Amygdala (tissue), 56 donors: Measurements from ENCODE around the gene C1QTNF4.

ENCODE experiments used
- DNase-seq, 56 donors: peaks; one replicate each; lab custom pipeline; 2025; lab: John Stamatoyannopoulos, UW

C1QTNF4 gene

DNA sequence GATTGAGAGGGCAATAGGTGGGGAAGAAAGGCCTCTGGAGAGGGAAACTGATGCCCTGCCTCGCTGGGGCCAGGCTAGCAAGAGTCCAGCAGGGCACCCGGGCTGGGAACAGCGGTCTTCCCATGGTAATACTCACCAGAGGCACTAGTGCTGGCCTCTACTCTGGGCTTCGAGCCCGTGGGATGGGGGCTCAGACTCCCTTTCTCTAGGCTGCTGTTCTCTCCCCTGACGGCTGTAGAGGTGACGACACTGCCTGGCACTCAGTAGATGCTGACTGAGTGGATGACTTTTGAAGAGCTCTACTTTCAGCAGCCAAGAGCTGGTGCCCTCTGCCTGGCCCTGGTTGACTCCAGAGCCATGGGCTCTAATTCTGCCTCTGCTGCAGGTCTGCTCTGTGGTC, 818 bp upstream of the C1QTNF4 start:
- no peak for DNase-seq

DNA sequence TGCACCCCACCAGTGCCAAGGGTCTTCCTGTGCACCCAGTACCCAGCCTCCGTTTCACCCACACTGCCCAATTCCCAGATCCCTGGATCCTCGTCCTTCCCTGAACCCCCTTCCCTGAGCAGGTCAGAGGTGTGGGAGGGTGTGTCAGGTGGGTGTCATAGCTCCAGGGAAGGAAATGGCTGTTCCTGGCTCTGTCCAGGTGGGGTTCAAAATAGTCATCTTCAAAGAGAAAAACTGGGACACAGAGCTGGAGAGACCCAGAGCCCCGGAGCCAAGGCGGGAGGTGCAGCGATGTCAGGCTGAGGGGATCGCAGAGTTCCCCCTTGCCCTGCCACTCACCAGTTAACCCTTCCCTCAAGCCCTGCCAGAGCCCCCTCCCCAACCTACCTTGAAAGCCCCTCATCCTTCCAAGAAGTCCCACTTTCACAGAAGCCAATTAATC, 698 bp downstream of the C1QTNF4 start:
- no peak for DNase-seq

GRCh38 chr11:47592970-47593369, 1.2 kb downstream of the C1QTNF4 start:
- no peak for DNase-seq

GRCh38 chr11:47592251-47592650, 2.0 kb downstream of the C1QTNF4 start:
- DNase-seq: no peak

GRCh38 chr11:47591764-47592163, 2.4 kb downstream of the C1QTNF4 start:
- DNase-seq: no peak

DNA sequence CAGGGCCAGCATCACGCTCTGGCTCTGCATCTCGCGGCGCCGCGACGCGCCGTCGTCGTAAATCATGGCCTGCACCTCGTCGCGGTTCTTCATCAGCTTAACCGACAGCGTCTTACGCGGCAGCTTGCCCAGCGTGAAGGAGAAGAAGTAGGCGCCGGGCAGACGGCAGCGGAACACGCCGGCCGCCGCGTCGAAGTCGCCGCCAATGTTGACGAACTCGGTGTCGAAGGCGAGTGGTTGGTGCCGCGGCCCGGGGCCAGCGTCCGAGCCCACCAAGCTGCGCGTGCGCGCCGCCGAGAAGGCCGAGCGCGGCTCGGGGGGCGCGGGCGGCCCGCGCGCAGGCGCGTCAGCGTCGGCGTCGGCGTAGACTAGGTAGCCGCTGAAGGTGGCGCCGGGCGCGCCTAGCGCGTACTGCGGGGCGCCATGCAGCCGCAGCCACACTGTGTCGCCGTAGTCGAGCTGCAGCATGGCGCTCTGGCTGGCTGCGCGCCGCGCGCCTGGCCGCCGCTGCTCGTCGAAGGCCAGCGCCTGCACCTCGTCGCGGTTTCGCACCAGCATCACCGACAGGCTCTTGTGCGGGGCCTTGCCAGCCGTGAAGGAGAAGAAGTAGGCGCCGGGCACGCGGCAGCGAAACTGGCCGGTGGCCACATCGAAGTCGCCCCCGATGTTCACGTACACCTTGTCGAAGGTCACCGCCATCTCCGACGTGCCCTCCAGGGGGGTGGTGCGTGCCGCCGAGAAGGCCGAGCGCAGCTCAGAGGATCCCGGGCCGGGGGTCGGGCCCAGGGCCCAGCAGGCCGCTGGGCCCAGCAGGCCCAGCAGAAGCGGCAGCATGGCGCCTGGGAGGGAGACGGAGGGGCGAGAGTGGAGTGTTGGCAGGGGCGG, 4.0 kb downstream of the C1QTNF4 start:
- DNase-seq: no peak

DNA sequence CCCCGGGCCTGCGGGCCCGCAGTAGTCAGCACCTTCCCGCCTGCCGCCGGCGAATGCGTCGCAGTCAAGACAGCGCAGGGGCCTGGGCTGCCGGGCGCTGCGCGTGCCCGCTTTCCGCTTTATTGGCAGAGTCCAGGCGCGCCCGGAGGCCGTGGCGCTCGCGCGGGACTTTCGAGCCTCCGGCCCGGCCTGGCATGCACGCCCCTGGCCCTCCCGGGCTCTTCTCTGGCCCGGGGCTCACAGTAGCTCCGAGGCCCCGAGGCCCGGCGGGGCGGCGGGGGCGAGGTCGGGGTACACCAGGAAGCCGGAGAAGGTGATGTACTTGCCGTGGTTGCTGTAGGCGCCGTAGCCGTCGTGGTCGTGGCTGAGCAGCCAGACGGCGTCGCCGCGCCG, 4.6 kb downstream of the C1QTNF4 start:
- DNase-seq: no peak

DNA sequence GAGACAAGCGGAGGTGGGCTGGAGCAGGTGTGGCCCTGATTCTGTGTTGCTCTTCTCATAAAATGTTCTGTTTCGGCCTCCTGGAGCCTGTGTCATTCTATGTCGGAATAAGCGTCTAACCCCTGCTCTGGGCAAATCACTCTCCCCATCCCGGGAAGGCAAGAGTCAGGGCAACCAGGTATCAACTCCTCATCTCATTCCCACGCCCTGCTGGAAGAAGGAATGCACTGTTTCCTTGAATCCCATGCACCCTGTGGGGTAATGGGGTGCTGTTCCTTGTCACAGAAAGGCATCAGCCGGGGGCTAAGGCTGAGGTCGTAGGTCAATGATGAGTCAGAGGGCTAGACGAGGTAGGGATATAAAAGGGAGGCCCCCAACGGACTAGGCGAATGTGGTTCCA, 5.1 kb downstream of the C1QTNF4 start:
- no peak for DNase-seq

GRCh38 chr11:47587723-47588326, 6.4 kb downstream of the C1QTNF4 start:
- peak in 14 of 56 donors; percentile 11 to 63 (median 38) for DNase-seq

- peak in 1 of 56 donors; percentile 61 for DNase-seq
Measured at GRCh38 chr11:47587039-47587716, 7.0 kb downstream of the C1QTNF4 start.

DNA sequence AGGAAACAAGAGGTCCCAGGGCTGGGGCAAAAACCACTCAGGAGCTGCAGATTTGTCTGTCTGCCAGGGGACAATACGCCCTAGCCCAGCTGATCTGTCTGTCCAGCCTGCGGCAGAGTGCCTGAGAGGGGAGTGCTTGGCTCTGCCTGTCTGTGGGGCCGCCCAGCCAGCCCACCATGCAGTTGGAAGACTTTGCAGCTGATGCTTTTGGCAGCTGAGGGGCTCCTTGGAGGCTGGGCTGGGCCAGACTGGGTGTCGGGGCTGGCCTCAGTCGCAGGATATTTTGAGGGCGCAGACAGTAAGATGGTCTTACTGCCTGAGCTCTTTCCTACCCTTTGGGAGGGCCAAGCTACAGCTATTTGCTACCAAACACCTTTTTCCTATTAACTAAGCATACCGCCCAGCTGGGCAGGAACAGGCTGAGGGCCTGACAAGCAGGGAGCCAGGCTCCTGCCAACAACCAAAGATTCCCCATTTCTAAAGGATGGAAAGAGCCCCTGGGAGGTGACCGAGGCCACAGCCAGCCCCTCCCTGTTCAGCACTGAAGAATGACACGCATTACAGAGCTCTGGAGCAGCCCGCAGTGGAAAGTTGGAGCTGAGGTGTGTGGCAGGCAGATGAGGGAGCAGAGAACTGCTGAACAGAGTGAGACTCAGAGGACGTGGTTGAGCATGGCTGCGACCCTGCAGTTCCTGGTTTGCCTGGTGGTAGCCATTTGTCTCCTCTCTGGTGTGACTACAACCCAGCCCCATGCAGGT, 7.9 kb downstream of the C1QTNF4 start, which contains the start of gene FAM180B:
Gene FAM180B (plus strand): TSS at position 581 of the 758 bp plus-strand sequence. CDS start 91 bp downstream, at position 672.
- DNase-seq: no peak

- no peak for DNase-seq
Measured at GRCh38 chr11:47583844-47584243, 10.4 kb downstream of the C1QTNF4 start.

DNA sequence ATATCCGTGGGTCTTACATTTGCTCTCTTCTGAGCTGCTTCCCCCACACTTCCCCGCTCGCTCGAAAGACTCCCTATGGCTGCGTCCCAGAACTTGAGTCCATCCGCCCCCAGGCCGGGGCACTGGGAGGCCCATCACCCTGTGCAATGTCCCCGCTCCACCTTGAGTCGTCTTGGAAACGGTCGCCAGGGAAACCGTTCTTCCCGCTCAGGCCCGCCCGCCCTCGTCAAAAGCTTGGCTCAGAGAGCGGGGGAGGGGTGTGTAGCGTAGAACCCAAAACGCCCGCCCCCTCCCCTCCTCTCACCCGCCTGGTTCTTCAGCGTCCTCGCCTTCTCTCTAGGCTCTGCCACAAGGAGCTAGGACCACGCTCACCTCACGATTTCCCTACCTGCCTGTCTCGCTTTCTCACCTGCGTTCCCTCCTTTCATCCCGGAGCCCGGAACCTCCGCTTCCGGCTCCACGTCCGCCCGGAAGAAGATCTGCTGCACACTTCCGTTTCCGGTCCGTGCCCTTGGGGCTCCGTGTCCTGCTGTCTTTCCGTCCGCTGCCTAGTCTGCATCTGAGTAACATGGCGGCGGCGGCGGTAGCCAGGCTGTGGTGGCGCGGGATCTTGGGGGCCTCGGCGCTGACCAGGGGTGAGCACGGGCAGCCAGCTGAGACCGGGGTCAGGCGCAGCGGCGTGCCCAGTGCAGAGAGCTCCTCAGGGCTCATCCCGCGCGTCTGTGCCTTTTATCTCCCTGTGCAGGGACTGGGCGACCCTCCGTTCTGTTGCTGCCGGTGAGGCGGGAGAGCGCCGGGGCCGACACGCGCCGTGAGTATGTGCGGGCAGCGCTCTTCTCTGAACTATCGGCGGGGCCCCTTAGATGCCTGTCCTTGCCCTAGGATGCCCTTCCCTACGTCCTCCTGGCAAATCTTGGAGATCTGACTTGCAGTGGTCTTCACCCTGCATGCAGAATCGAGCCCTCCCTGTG, 15.4 kb downstream of the C1QTNF4 start, which contains the start of the genes KBTBD4 and NDUFS3:
Gene KBTBD4 (minus strand): TSS at position 447 of the 971 bp plus-strand sequence. CDS start 19 bp downstream, at position 428.
Gene NDUFS3 (plus strand): TSS at position 551 of the 971 bp plus-strand sequence. CDS start 18 bp downstream, at position 569.
- DNase-seq: peak; percentile 59 to 94 (median 87)

DNA sequence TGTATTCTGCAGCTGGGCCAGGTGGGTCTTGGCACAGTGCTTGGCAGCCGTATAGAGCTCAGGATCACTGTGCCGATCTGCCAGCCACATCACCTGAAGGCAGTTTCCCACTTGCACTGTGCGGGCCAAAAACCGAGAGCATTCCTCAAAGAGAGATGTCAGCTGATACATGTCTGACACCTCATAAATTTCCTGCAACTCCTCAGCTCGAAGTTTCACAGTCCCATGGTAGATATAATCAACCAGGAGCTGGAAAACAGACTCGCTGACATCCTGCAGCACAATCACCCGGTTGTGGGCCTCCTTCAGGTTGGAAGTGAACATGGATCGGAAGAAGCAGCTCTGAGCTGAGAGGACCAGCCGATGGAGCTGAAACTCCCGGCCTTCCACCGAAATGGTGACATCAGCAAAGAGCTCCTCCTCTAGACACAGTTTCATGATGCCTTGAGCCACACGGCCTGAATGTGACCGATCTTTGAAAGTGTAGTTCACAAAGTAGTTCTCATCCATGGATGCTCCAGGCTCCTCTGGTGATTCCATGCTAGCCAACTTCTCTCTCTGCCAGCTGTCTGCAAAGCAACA, 16.7 kb downstream of the C1QTNF4 start:
- DNase-seq: no peak

- peak in 22 of 56 donors; percentile 12 to 68 (median 42) for DNase-seq
Measured at GRCh38 chr11:47573321-47573720, 20.9 kb downstream of the C1QTNF4 start.

DNA sequence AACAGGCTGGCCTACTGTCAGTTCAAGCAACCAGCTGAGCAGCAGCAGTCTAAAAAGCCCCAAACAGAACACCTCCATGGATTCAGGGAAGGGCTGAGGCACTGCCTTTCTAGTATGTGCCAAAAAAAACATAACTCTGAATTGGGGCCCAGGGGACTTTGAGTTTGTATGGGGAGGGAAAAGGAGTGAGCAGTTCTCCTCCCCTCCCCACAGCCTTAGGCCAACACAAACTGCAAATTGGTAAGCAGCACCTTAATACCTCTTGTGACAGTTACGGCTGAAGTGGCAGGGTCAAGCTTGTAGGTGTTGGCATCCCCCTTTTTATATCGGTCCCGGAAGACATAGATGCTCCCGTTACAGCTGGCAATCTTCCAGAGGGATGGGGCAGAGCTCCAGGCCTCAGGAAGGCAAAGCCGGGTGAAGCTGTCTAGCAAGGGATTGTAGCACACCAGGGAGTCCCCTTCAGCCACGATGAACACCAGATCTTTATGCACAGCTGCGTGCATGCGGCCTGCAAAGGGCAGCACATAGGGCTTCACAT, 21.4 kb downstream of the C1QTNF4 start:
- peak in 1 of 56 donors; percentile 42 for DNase-seq

DNA sequence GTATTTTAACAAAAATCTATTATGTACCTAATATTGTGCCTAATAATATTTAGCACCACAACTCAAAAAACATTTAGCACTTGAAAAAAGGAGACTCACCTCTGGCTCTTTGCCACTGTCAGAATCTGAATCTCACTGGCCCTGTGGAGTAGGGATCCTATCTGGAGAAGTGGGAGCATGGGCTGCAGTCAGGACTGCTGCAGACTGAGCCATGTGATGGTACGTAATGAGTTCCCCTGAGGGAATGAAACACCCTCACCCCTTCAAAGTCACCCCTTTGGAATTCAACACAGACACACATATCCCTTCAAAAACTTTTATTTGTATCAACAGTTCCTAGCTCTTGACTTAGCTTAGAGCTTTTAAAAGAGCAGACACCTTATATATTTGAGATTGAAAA, 22.3 kb downstream of the C1QTNF4 start:
- DNase-seq: no peak

- DNase-seq: no peak
Measured at GRCh38 chr11:47571357-47571729, 22.9 kb downstream of the C1QTNF4 start.
